Measurements from ENCODE around the gene ALDH1L2.

DNA sequence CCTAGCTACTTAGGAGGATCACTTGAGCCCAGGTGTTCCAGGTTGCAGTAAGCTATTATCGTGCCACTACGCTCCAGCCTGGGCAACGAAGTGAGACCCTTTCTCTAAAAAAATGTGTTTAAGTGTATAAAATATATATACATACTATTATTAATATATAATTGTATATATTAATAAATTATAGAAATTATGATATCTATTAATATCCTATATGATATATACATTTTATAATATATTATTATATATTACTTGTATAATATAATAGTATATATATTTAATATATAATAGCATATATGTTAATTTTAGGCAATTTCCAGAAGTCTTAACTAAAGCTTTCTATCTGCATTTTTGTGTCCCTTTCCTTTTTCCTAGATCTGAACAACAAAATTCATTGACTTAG, 12.3 kb downstream of the ALDH1L2 start:
- TF ChIP-seq, protein P1, sequence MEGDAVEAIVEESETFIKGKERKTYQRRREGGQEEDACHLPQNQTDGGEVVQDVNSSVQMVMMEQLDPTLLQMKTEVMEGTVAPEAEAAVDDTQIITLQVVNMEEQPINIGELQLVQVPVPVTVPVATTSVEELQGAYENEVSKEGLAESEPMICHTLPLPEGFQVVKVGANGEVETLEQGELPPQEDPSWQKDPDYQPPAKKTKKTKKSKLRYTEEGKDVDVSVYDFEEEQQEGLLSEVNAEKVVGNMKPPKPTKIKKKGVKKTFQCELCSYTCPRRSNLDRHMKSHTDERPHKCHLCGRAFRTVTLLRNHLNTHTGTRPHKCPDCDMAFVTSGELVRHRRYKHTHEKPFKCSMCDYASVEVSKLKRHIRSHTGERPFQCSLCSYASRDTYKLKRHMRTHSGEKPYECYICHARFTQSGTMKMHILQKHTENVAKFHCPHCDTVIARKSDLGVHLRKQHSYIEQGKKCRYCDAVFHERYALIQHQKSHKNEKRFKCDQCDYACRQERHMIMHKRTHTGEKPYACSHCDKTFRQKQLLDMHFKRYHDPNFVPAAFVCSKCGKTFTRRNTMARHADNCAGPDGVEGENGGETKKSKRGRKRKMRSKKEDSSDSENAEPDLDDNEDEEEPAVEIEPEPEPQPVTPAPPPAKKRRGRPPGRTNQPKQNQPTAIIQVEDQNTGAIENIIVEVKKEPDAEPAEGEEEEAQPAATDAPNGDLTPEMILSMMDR (IDR thresholded peaks at IDR 0.05) = no peak
- no peak for TF ChIP-seq POLR2A (IDR thresholded peaks at IDR 0.05)
- TF ChIP-seq POLR2AphosphoS5 (IDR thresholded peaks at IDR 0.05; ENCODE audit: insufficient read depth in 1 of 2, low read depth in 1 of 2) = no peak

Measured in vagina (tissue), 2 donors.